GM10266 (cell line): Measurements from ENCODE around the gene YDJC.
"Not testable (repeated sequence)": the region's sequence is repeated elsewhere in the genome, so short reads cannot be mapped to it uniquely, and the experiment has no call there.

Experiments
- DNase-seq: peaks from one replicate; pipeline ENCODE4 v3.0.0; 2012; ENCODE audit errors: extremely low spot score
- TF ChIP-seq, protein P1 (sequence below): IDR thresholded peaks from 2 replicates; pipeline ENCODE4 v1.5.1; 2012; ENCODE audit warnings: mild to moderate bottlenecking, low read depth; ENCODE audit not compliant: control insufficient read depth, insufficient read depth; ENCODE audit errors: missing control alignments

YDJC gene

DNA sequence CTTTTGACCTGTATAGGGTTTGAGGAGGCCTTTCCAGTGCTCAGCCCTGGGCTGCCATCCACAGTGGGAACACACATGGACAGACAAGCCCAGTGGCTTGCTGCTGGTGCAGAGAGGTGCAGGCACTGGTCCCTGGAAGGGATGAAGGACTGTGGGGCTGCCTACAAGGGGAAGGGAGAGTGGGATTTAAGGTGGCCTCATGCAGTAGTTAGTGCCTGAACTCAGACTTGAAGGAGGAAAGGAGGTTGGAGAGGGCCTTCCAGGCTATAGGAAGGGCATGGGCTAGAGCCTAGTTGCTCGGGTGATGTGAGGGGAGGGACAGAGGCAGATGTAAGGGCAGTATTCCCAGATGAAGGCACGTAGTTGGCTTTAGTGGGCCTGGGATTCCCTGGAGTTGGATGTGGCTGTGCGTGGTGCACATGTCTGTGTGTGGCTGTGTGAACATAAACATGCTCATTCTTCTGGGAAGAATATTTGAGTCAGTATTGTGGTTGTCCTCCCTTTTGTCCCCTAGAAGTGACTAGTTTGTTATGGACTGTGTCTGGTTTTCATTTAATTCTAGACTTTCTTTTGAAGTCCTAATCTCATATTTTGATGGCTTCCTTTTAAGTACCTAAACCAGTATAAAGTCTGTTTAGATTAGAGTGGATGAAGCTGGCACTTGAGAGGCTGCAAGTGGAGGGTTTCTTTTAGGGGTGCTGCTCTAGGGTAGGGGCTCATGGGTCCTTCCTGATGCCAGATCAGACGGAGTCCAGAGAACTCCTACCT, 18.4 kb downstream of the YDJC start:
- TF ChIP-seq, protein P1, sequence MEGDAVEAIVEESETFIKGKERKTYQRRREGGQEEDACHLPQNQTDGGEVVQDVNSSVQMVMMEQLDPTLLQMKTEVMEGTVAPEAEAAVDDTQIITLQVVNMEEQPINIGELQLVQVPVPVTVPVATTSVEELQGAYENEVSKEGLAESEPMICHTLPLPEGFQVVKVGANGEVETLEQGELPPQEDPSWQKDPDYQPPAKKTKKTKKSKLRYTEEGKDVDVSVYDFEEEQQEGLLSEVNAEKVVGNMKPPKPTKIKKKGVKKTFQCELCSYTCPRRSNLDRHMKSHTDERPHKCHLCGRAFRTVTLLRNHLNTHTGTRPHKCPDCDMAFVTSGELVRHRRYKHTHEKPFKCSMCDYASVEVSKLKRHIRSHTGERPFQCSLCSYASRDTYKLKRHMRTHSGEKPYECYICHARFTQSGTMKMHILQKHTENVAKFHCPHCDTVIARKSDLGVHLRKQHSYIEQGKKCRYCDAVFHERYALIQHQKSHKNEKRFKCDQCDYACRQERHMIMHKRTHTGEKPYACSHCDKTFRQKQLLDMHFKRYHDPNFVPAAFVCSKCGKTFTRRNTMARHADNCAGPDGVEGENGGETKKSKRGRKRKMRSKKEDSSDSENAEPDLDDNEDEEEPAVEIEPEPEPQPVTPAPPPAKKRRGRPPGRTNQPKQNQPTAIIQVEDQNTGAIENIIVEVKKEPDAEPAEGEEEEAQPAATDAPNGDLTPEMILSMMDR = no peak
- no peak for DNase-seq

- not testable (repeated sequence) for DNase-seq
Measured at GRCh38 chr22:21609556-21610157, 20.2 kb downstream of the YDJC start.

DNA sequence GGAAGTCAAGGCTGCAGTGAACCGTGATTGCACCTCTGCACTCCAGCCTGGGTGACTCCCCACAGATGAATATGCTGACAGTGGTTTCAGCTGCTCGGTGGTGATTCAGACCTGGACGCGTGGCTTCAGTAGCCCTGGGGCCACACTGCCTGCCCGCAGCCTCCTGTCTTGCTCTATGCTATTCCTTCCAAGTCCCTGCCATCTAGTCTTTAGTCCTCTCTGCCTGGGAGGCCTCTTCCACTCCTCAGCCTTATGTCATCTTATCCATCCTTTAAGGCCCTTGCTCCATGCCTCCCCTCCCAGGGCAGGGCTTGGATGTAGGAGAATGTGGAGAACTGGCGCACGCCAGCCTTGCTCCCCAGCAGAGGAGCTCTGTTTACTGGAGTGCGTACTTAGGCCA, 23.0 kb downstream of the YDJC start:
- TF ChIP-seq, protein P1 = no peak
- no peak for DNase-seq

DNA sequence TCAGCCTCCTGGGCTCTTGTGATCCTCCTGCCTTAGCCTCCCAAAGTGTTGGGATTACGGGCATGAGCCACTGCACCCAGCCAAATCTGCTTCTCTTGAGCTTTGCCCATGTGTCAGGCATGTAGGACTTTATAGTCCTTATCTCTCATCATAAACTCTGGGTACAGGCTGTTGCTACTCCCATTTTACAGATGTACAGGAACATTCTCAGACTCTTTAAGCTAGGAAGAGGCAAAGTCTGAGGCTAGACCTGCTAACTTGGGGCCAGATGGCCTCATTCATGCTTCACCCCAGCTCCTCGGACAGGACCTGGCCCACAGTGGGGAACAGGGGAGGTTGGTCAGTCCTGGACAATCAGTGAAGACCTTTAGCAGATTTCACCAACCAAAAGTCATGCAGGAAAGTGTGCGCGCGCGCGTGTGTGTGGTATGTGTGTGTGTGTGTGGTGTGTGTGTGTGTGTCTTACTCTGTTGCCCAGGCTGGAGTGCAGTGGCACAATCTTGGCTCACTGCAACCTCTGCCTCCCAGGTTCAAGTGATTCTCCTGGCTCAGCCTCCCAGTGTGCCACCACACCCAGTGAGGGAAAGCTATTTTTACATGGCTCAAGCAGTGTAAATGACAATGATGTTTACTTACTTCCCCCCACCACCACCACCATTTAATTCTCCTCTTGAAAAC, 23.8 kb downstream of the YDJC start:
- no peak for DNase-seq
- TF ChIP-seq, protein P1 = no peak

- TF ChIP-seq, protein P1 = no peak
- DNase-seq = no peak
Measured at GRCh38 chr22:21603973-21604372, 25.8 kb downstream of the YDJC start.

DNA sequence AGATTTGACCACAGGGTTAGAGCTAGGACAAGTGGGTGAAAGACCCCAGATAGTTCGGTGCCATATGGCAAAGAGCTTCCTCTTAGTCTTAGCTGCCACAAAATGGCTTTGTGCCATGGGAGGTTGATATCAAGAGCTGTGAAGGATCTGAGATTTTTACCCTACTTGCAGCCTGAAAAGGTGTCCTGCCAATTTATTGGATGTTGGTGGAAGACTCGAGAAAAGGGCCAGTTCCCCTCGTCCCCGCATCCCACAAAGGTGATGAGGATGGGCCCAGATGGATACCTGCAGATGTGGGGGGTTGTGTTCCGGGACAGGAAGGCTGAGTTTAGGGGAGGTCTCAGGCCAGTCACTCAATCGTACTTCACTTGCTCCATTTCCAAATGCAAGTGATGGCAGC, 27.2 kb downstream of the YDJC start:
- TF ChIP-seq, protein P1 = no peak
- DNase-seq = no peak

- no peak for DNase-seq
- TF ChIP-seq, protein P1 = no peak
Measured at GRCh38 chr22:21599053-21599893, 30.5 kb downstream of the YDJC start.
